ENCODE results near the gene IER3IP1. TPM values are rescaled to one million over a fixed set of nuclear protein-coding genes. Genes with fewer than 3 reads are reported as not detected.

Gene IER3IP1
- total and polyA plus RNA-seq, 2 of the 13 experiments (the other 11 are each of a cell fraction or from before 2014, with no cell fraction given) = 18.7 to 26.1 TPM

DNA sequence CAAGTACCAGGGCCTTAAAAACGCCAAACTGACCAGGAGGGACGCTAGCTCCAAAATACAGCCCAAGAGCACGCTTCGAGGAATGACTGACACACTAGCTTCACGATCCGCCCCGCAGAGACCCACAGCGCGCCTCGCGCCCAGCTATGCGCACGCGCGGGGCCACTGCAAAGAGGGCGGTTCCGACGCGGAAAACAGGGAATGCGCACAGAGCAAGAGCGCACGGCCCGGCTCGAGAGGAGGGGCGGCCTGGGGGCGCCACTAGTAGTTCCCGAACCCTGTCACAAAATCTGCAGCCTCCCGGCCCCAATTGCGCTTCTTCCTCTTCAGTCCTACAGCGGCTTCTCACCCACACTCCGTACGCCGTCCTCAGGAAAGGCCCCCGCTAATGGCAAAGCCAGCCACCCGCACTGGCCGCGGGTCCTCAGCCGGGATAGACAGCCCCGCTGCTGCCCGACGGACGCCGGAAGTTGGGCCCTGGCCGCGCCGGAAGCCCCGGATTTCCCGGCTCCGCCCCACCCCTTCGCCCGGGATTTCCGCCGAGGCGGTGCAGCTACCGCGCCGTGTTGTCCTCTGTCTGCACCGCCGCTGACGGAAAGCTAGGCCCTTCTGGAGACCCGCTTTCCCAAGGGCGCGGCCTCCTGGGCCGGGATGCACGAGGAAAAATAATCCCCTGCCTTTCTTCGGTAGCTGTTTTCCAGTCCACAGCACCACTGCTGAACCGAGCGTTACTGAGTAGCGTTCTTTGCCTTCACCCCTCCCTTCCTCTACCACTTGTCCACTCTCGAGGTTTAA lies 25.9 kb downstream of the IER3IP1 start, which contains the start of gene HDHD2 (continued):
- TF ChIP-seq SP4 (CRISPR knock-in tag; IDR thresholded peaks at IDR 0.05) (peak; percentile 51; the same call in 1 of the 2 replicates), ZNF335 (CRISPR knock-in tag; IDR thresholded peaks at IDR 0.05) (peak; percentile 98), MXD4 (CRISPR knock-in tag; IDR thresholded peaks at IDR 0.05) (peak; percentile 58; the same call in 1 of the 2 replicates), FOSL2 (CRISPR knock-in tag; IDR thresholded peaks at IDR 0.05) (peak; percentile 16; the same call in 1 of the 2 replicates), NAIF1 (CRISPR knock-in tag; IDR thresholded peaks at IDR 0.05; ENCODE audit: borderline replicate concordance) (peak; percentile 77; the same call in 1 of the 2 replicates), ZNF816 (CRISPR knock-in tag; IDR thresholded peaks at IDR 0.05; ENCODE audit: borderline replicate concordance) (peak; percentile 87), ZNF160 (CRISPR knock-in tag; IDR thresholded peaks at IDR 0.05) (no peak; the same call in 1 of the 2 replicates), SKI (IDR thresholded peaks at IDR 0.05; ENCODE audit: partially characterized antibody) (no peak), TARDBP (CRISPR knock-in tag; IDR thresholded peaks at IDR 0.05) (peak; percentile 8; the same call in 1 of the 2 replicates), ZNF33A (CRISPR knock-in tag; IDR thresholded peaks at IDR 0.05; ENCODE audit: borderline replicate concordance) (no peak), TBL1XR1 (IDR thresholded peaks at IDR 0.05; ENCODE audit: borderline replicate concordance, low read length, partially characterized antibody) (no peak), ZNF703 (CRISPR knock-in tag; IDR thresholded peaks at IDR 0.05; ENCODE audit: borderline replicate concordance) (no peak), ZNF670 (CRISPR knock-in tag; IDR thresholded peaks at IDR 0.05; ENCODE audit: borderline replicate concordance) (peak; percentile 77; the same call in 1 of the 2 replicates), ZNF44 (CRISPR knock-in tag; IDR thresholded peaks at IDR 0.05) (no peak; the same call in 1 of the 2 replicates), ZFP36L2 (CRISPR knock-in tag; IDR thresholded peaks at IDR 0.05) (no peak), HNF4A (CRISPR knock-in tag; IDR thresholded peaks at IDR 0.05) (no peak), NKX3-1 (CRISPR knock-in tag; IDR thresholded peaks at IDR 0.05) (peak; percentile 50; the same call in 1 of the 2 replicates), ZBTB21 (CRISPR knock-in tag; IDR thresholded peaks at IDR 0.05) (no peak), CC2D1A (CRISPR knock-in tag; IDR thresholded peaks at IDR 0.05) (no peak)
- TF ChIP-seq, protein P1, sequence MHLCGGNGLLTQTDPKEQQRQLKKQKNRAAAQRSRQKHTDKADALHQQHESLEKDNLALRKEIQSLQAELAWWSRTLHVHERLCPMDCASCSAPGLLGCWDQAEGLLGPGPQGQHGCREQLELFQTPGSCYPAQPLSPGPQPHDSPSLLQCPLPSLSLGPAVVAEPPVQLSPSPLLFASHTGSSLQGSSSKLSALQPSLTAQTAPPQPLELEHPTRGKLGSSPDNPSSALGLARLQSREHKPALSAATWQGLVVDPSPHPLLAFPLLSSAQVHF (CRISPR knock-in tag; IDR thresholded peaks at IDR 0.05) = peak; percentile 48; the same call in 1 of the 2 replicates
- TF ChIP-seq, protein P2, sequence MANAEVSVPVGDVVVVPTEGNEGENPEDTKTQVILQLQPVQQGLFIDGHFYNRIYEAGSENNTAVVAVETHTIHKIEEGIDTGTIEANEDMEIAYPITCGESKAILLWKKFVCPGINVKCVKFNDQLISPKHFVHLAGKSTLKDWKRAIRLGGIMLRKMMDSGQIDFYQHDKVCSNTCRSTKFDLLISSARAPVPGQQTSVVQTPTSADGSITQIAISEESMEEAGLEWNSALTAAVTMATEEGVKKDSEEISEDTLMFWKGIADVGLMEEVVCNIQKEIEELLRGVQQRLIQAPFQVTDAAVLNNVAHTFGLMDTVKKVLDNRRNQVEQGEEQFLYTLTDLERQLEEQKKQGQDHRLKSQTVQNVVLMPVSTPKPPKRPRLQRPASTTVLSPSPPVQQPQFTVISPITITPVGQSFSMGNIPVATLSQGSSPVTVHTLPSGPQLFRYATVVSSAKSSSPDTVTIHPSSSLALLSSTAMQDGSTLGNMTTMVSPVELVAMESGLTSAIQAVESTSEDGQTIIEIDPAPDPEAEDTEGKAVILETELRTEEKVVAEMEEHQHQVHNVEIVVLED (CRISPR knock-in tag; IDR thresholded peaks at IDR 0.05; ENCODE audit: borderline replicate concordance) = peak; percentile 84; the same call in 1 of the 2 replicates
- TF ChIP-seq, protein P3, sequence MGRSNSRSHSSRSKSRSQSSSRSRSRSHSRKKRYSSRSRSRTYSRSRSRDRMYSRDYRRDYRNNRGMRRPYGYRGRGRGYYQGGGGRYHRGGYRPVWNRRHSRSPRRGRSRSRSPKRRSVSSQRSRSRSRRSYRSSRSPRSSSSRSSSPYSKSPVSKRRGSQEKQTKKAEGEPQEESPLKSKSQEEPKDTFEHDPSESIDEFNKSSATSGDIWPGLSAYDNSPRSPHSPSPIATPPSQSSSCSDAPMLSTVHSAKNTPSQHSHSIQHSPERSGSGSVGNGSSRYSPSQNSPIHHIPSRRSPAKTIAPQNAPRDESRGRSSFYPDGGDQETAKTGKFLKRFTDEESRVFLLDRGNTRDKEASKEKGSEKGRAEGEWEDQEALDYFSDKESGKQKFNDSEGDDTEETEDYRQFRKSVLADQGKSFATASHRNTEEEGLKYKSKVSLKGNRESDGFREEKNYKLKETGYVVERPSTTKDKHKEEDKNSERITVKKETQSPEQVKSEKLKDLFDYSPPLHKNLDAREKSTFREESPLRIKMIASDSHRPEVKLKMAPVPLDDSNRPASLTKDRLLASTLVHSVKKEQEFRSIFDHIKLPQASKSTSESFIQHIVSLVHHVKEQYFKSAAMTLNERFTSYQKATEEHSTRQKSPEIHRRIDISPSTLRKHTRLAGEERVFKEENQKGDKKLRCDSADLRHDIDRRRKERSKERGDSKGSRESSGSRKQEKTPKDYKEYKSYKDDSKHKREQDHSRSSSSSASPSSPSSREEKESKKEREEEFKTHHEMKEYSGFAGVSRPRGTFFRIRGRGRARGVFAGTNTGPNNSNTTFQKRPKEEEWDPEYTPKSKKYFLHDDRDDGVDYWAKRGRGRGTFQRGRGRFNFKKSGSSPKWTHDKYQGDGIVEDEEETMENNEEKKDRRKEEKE (IDR thresholded peaks at IDR 0.05) = no peak
- TF ChIP-seq, protein P4, sequence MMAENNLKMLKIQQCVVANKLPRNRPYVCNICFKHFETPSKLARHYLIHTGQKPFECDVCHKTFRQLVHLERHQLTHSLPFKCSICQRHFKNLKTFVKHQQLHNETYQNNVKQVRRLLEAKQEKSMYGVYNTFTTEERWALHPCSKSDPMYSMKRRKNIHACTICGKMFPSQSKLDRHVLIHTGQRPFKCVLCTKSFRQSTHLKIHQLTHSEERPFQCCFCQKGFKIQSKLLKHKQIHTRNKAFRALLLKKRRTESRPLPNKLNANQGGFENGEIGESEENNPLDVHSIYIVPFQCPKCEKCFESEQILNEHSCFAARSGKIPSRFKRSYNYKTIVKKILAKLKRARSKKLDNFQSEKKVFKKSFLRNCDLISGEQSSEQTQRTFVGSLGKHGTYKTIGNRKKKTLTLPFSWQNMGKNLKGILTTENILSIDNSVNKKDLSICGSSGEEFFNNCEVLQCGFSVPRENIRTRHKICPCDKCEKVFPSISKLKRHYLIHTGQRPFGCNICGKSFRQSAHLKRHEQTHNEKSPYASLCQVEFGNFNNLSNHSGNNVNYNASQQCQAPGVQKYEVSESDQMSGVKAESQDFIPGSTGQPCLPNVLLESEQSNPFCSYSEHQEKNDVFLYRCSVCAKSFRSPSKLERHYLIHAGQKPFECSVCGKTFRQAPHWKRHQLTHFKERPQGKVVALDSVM (CRISPR knock-in tag; IDR thresholded peaks at IDR 0.05) = no peak; the same call in 1 of the 2 replicates
